ENCODE results near the gene POU2AF2.
"Not testable (repeated sequence)": the region's sequence is repeated elsewhere in the genome, so short reads cannot be mapped to it uniquely, and the experiment has no call there.

The POU2AF2 gene, protein sequence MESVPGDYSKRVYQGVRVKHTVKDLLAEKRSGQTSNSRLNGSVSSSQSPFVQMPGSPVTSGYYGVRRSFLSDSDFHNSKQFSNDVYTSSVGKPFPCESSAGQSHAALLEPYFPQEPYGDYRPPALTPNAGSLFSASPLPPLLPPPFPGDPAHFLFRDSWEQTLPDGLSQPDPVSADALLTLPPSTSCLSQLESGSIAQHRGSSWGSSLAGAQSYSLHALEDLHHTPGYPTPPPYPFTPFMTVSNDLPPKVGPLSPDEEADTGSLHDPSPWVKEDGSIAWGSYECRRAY

DNA sequence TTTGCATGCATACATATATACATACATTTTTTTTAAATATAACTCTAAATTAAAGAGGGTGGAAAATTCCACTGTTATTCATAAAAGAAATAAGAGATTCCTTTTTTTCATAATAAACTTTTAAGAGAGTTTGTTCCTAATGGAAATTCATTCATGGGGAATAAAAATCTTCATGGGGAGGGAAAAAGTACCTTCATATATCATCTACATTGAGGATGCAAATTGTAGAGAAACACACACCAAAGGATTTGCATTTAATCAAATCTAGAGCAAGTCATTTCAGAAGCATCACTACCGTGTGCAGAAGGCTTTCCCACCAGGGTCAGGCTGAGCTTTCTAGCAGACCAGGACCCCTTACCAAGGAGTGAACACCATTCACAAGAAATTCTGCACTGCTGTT, at the start of gene POU2AF2:
Gene POU2AF2 (plus strand): TSS at position 301 of the 400 bp plus-strand sequence. CDS start 129 bp downstream, outside the sequence.
- DNase-seq, result no peak

DNA sequence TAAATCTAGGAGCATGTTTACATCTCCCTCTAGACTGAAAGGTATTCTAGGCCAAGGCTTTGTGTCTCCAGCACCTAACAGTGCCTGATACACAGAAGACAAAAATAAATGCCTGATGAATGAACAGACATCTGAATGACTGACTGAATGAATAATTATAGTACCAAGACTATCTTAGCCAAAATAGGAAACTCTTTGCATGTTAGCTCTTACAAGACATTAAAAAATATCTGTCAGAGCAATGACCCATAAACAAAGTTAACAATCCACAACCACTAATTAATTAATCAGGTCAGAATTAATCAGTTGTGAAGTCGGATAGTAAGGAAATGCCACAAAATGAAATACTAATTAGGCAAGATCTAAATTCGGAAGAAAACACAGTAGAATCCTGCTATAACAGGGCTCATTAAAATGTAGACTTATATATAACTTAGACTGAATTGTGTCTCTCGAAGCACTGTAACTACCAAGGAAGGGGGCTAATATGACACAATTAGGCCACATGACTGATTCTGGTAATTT, 45.5 kb upstream of the POU2AF2 start:
- no peak for DNase-seq

DNA sequence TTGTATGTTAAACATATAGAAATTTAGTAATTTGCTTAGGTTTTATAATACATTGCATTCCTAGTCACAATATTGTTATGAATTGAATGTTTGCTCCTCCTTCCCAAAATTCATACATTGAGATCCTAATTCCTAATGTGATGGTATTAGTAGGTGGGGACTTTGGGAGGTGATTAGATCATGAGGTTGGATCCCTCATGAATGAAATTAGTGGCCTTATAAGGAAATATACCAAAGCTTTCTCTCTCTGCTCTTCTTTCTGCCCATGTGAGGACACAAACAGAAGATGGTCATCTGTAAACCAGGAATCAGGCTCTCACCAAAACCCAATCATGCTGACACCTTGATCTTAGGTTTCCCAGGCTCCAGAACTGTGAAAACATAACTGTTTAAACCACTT, 41.3 kb upstream of the POU2AF2 start:
- no peak for DNase-seq

DNA sequence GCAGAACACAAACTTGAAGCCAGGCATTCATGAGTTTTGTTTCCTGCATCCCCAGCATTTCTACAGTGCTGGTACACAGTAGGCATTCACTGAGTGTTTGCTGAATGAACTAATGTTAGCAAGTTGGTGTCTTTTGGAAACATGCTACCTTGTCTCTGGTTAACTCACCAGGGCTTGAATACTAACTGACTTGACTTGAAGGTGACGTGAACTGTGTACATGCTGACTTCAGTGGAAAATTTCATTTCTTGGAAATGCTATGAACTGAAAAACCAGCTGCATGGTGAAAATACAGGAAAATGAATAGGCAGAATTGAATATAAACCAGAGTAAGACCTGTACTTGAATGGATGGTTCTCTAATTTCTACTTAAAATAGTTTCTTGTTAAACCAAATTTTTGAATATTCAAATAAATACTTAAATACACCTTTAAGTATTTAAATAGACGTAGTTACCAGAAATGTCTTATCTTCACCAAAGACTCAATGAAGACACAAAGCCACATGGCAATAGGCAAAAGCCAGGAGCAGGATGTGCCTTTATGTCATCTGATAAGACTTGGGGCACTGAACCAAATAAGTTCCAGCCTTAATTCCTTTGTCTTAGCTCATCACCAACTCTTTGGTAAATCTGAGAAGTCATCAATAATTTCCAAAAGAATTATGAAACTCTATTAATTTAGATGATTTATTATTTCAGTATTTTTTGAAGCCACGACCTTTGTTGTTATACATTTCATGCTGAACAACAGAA, 39.7 kb upstream of the POU2AF2 start:
- no peak for DNase-seq

DNA sequence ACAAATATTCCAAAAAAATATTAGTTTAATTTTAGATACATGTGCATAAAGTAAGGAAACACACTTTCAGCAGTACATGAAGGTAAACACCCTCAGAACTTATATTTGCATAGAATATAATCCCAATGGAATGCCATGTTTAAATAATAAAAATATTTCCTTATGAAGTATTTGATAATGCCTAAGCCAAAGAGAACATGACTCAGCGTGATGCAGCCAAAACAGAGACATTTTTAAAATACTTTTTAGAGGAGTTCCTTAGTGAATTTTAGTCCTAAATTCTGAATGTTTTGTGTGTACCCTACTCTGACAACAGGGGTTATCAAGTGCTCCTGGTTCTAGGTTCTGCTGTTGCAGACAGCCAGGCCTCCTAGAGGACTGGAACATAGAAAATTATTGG, 39.1 kb upstream of the POU2AF2 start:
- DNase-seq, result no peak

DNA sequence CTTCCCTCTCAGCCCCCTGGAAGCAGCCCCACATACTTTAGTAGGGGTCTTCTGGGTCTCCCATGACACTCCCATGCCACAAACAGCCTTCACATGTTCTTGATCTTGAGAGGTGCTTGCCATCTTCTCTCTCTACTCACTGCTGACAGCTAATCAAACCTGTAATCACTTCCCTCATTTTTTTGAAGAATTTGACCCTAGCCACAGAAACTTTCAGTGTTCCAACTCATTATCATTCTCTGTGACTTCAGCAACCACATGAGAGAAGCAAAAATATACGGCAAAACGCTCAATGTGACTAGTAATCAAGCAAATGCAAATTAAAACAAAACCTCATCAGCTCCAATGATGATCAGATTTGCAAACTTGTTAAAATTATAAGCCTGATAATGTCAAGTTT, 38.3 kb upstream of the POU2AF2 start:
- no peak for DNase-seq

DNA sequence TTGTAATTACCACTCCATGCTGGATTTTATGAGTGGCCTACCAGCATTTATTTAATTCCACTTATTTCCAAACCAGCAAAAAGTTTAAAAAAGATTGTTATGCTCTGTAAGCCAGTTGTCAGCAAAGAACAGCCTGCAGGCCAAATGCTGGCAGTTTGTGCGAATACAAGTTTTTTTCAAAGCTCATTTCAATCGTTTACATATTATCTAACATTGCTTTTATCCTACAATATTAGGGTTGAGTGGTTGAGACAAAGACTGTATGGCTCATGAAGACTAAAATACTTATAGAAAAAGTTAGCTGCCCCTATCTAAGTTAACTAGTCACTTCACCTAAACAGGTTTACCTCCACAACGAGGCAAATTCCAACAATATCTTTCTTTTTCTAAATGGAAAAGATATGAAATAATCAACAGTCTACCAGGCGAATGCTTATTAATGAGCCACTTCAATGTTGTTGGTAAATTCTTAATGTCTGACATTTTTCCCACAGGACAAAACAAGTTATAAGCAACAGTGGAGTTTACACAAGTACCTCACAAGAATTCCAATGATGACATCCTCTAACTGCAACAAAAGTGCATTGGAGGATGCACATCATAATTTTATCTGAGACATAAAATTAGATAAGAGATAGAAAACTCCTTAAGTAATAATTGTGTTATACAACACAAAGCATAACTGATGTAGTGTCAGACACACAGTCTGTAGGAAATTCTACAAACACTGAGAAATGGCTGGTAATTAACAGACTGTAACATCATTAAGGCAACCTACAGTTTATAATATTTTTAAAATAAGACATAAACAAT, 35.8 kb upstream of the POU2AF2 start:
- DNase-seq, result no peak

DNA sequence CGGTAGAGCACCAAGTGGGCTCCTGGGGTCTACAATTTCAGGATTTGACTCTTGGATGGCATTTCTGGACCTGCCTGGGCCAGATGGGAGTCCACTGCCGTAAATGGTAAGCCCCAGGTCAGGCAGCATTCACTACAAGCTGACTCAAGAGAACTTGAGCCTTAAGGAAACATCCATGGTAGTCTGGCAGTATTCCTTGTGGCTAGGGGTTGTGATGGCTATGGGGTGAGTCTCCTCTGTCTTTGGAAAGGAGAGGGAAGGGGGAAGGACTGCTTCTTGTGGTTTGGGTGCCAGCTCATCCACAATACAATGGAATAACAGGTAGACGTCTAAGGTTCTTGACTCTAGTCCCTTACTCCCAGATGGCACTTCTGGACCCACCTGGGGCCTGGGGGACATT, 32.3 kb upstream of the POU2AF2 start:
- no peak for DNase-seq

DNA sequence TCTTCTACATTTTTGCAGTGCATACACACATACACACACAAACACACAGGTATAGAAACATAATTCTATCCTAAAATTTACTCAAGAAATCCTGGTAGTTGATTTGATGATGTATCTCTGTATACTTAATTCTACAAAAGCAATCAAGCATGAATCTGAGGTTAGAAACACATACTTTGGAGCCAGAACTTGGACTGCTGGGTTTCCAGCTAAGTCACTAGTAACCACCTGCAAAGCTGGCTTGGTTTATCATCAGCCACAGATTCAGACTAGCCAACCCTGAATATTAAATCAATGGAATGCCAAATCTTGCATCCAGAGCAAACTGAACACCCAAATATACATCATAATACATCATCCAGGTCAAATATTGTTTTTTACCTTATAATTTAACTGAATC, 24.8 kb upstream of the POU2AF2 start:
- DNase-seq, result no peak

DNA sequence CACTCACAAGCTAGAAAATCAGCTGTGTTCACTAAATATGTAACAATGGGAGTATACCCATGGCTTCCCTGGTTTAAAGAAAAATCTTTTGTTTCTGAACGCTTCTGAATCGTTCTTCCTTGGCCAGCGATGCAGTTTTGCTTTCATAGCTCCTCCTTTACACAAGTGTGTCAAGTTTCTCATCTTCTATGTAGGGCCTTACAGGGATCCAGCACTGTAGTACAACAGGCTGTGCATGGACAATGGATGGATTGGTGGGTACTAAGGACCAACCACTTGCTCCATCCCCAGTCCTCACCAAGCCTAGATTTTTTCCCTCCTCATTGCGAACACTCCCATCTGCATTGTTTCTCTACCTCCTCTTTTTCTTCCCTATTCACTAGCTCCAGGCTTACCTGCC, 24.3 kb upstream of the POU2AF2 start:
- DNase-seq, result no peak

DNA sequence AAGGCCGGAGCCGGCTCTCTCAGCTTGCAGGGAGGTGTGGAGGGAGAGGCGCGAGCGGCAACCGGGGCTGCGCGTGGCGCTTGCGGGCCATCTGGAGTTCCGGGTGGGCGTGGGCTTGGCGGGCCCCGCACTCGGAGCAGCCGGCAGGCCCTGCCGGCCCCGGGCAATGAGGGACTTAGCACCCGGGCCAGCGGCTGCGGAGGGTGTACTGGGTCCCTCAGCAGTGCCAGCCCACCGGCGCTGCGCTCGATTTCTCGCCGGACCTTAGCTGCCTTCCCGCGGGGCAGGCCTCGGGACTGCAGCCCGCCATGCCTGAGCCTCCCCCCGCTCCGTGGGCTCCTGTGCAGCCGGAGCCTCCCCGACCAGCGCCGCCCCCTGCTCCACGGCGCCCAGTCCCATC, 23.6 kb upstream of the POU2AF2 start:
- not testable (repeated sequence) for DNase-seq

DNA sequence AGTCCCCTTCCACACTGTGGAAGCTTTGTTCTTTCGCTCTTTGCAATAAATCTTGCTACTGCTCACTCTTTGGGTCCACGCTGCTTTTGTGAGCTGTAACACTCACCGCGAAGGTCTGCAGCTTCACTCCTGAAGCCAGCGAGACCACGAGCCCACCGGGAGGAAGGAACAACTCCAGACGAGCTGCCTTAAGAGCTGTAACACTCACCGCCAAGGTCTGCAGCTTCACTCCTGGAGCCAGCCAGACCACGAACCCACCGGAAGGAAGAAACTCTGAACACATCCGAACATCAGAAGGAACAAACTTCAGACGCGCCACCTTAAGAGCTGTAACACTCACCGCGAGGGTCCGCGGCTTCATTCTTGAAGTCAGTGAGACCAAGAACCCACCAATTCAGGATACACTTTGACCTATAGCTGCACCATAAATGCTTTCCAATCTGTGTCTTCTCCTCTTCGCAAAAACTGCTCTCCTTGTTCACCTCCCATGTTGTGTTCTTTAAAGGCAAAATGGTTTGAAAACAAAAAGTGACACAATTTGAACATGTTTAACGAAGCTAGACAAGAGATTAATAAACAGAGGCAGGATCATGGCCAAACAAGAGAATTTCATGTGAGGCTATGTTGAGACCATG, 22.6 kb upstream of the POU2AF2 start:
- peak; percentile 18 for DNase-seq

DNA sequence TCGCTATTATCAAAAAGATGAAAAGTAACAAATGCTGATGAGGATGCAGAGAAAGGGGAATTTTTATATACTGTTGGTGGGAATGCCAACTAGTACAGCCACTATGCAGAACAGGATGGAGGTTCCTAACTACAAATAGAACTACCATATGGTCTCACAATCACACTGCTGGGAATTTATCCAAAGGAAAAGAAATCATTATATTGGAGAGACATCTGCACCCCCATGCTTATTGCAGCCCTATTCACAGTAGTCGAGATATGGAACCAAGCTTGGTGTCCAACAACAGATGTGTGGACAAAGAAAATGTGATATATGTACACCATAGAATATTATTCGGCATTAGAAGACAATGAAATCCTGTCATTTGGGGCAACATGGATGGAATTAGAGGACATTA, 19.6 kb upstream of the POU2AF2 start:
- DNase-seq, result no peak

DNA sequence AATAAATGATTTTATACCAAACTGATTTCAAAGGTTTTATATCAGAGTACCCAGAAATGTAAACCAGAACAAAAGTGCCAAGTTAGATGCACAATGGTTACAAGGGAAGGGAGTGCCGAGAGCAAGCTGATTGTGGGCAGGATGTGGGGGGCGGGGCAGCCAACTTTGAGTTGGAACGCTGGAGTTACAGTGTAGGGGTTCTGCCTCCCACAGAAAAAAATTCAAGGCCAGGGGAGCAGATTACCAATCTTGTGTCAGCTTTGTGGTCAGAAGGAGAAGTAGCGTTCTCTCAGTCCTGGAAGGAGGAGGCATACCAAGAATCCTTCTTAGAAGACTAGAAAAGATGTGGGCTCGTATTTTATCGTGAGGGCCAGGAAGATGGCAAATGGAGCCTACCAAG, 15.9 kb upstream of the POU2AF2 start:
- DNase-seq, result no peak

DNA sequence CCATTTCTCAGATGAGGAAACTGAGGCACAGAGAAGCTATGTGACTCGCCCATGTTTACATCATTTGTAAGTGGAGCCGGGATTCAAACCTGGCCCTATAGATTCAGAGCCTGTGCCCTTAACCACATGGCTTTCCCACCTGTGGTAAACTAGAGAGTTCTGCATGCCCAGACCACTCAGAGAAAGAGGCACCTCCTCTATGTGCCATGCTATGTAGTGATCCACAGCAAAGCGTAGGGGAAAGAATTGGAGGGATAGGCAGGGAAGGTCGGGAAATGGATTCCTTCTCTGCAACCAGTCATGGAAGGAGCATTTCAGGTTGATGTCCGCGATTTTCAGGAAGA, 15.4 kb upstream of the POU2AF2 start:
- DNase-seq, result no peak

DNA sequence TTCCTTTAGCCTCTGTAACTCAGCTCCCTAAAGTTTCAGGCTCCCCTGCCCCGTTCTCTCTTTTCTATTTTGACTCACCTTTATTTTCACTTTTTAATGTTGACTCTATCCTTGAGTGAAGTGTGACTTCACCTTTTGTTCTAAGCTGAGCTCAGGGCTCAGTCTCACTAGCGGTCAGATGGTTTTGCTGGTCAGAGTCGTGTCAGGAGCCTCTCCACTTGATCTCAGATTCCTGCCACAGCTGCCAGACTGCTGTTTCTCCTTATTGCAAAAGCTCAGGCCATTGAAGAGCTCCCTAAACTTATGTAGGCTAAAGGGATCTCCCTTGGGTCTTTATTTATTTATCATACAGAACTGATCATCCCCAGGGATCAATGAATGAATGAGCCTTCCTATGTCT, 13.7 kb upstream of the POU2AF2 start:
- no peak for DNase-seq

DNA sequence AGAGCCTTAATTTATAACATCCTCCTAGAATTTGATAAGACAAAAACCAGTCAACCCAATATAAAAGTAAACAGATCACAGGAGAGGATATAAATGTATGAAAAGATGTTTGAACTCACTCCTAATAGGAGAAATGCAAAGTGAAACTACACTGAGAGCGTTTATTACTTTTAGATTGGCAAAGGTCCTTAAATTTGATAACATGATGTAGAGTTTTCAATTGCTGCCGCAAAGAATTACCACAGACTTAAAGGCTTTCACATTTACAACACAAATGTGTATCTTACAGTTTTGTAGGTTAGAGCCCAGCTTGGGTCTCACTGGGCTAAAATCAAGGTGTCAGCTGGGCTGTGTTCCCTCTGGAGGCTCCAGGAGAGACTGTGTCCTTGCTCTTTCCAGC, 9.1 kb upstream of the POU2AF2 start:
- no peak for DNase-seq

DNA sequence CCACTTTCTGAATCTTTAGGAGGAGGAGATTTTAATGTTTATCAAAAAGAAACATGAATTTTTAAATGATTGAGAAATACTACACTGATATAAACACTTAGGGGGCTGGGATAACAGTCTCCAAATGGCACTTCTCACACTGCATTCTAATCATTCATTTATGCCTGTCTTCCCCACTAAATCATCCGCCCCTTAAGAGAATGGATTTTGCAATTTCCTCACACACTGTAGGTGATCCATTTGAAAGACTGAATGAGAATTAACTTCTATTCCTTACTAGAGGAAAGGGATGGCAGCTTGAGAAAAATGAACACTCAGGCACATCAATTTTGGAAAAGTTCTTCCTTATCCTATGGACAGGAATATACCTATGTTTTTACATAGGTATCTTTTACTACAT, 7.6 kb upstream of the POU2AF2 start:
- no peak for DNase-seq

DNA sequence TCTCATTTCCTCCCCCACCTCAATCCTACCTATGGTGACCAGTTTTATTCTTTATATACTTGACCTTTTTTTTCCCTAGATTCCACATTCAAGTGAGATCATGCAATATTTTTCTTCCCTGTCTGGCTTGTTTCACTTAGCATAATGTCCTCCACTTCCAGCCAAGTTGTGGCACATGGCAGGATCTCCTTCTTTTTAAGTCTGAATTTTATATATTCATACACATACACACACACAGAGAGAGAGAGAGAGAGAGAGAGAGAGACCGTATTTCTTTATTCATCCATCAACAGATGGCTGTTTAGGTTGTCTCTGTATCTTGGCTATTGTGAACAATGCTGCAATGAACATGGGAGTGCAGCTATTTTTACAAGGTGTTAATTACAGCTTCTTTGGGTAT, 1.4 kb downstream of the POU2AF2 start:
- no peak for DNase-seq

DNA sequence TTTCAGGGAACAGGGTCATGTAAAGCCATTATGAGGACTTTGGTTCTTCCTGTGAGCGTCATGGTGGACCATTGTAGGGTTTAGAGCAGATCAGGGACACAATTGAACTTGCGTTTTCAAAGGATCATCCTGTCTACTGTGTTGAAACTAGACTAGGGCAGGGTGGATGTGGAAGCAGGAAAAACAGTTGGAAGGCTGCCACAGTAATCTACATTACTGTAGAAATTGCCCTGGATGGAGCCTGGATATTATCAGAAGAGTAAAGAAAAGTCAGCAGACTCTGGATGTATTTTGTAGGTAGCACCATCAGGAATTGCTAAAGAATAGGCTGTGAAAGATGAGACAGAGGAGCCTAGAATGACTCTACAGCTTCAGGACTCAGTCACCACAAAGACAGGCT, 5.4 kb downstream of the POU2AF2 start:
- no peak for DNase-seq

DNA sequence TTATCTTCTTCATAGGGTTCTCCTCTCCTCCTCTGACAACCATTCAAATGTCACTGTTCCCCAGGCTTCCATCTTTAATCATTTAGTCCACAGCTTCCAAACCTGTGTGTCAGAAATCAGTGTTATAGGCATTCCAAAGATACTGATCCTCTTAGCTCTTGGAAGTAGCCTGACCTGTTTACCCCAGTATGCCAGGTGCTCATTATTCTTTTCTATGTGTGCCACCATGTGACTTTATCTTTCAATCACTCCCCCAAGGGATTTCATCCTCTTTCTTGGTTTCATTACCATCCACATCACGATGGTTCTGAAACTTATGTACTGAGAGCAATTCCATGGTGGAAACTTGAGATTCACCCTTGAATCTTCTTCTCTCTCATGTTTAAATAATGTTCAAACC, 7.6 kb downstream of the POU2AF2 start:
- no peak for DNase-seq

DNA sequence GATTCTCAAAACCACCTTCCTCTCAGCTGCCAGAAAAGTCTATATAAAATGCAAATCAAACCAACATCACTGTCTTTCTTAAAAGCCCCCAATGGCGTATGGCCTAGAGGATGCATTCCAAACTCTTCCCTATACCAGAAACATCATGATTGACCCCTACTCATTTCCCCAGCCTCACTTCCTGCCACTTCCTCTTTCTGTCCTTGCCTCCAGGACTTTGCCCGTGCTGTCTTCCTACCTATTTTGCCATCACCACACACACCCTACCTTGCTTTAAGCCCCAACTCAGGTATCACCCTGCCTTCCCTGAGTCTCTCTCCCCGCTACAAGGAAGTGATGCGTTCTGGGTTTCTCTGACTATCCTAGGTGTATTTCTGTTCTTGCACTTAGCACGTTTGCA, 8.1 kb downstream of the POU2AF2 start:
- no peak for DNase-seq

DNA sequence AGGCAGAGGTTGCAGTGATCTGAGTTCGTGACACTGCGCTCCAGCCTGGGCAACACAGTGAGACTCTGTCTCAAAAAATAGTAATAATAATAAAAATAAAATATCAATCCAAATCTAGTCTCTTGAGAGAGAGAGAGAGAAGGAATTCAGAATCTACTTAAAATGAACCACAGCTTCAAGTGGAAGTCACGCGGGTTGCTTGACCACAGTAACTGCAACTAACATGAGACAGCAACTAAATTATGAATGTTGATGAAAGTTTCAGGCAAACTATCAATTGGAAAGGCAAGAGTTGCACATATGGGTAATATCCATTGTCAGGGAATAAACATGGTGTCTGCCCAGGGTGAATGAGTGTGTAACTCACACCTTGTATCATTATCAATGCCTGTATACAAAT, 12.5 kb downstream of the POU2AF2 start:
- no peak for DNase-seq

Data from activated T-cell treated with anti-CD3 and anti-CD28 coated beads, Interleukin-2, amount 50 U/mL, for 1 hour (primary cell).